ENCODE measurements around the gene HID1. TPM values are rescaled to one million over a fixed set of nuclear protein-coding genes. Genes with fewer than 3 reads are reported as not detected.

The HID1 gene
- total RNA-seq, 4 donors from 2014 or later, result 2.9 to 11.6 (median 6.2) TPM

DNA sequence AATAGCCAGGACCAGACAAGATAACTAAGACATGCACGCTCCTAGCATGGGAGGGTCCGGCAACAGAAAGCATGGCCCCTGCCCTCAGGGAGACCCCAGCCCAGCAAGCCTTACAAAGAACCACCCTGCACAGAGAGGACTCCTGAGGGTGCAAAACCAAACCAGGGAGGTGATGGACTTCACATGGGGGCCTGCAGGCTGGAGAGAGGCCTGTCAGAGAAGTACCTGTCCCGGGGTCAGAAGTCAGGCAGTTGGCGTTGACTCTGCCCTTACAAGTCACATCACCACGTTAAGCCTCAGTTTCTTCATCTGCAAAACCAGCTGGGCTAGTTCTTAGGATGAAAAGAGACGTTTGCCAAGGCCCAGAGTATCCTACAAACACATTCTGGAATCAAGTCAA lies 43.8 kb downstream of the HID1 start:
- no peak for DNase-seq (ENCODE audit: low spot score in 2 of 2)
- TF ChIP-seq, protein P1, sequence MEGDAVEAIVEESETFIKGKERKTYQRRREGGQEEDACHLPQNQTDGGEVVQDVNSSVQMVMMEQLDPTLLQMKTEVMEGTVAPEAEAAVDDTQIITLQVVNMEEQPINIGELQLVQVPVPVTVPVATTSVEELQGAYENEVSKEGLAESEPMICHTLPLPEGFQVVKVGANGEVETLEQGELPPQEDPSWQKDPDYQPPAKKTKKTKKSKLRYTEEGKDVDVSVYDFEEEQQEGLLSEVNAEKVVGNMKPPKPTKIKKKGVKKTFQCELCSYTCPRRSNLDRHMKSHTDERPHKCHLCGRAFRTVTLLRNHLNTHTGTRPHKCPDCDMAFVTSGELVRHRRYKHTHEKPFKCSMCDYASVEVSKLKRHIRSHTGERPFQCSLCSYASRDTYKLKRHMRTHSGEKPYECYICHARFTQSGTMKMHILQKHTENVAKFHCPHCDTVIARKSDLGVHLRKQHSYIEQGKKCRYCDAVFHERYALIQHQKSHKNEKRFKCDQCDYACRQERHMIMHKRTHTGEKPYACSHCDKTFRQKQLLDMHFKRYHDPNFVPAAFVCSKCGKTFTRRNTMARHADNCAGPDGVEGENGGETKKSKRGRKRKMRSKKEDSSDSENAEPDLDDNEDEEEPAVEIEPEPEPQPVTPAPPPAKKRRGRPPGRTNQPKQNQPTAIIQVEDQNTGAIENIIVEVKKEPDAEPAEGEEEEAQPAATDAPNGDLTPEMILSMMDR (IDR thresholded peaks at IDR 0.05), result no peak
- no peak for TF ChIP-seq POLR2A (IDR thresholded peaks at IDR 0.05)
- intact Hi-C loops (cut with DNase I; ENCODE audit: low total_unique reads), result no loop called here
- no peak overlapping the region for H3K4me3 ChIP-seq (ENCODE audit: low read depth, poor library complexity, severe bottlenecking)
- 58 to 64% methylated on average over 6 of the region's 6 CpGs for WGBS, 2 donors

DNA sequence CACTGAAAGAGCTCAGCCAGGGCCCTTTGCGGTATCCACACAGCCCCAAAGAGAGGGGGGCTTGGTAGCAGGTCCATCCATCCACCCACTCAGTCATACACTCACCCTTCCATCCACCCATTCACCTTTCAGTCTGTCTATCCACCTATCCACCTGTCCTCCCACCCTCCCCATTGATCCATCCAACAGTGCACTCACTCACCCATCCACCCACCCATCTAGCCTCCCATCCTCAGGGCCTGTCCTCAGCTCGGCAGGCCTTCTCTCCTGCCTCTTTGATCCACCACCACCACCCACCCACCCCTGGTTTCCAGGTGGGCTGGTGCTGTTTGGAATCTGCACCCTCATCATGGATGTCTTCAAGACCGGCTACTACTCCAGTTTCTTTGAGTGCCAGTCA lies 47.3 kb downstream of the HID1 start:
- WGBS, 2 donors, result 82% methylated on average over 3 of the region's 3 CpGs
- DNase-seq (ENCODE audit: low spot score in 2 of 2), result no peak
- H3K4me3 ChIP-seq (ENCODE audit: low read depth, poor library complexity, severe bottlenecking), result no peak overlapping the region
- intact Hi-C loops (cut with DNase I; ENCODE audit: low total_unique reads), result no loop called here
- TF ChIP-seq POLR2A (IDR thresholded peaks at IDR 0.05), result no peak
- TF ChIP-seq, protein P1 (IDR thresholded peaks at IDR 0.05), result no peak

DNA sequence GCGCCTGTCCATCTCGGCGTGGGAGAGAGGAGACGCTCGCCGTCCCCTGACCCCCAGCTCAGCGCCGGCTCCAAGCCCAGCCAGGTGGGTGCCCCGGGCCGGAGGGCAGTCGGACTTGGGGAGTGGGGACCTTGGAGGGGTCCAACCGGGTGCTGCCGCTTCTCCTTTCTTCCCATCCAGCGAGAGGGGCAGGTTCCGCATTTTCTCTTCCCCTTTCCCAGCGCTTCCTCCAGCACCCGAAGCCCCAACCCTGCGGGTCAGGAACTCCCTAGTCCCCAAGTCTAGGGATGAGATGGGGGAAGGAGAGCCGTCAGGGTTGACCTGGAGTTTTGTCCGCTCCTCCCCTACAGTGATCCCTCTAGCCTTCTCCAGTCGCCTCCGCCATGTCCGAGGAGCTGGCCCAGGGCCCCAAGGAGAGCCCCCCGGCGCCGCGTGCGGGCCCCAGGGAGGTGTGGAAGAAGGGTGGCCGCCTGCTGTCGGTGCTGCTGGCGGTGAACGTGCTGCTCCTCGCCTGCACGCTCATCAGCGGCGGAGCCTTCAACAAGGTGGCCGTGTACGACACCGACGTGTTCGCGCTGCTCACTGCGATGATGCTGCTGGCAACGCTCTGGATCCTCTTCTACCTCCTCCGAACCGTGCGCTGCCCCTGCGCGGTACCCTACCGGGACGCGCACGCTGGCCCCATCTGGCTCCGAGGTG lies 48.2 kb downstream of the HID1 start, which contains the start of gene OTOP2:
TSS of gene OTOP2 (plus strand) at position 24 of the 699 bp plus-strand sequence. CDS start at position 384, 360 bp downstream.
- H3K4me3 ChIP-seq (ENCODE audit: low read depth, poor library complexity, severe bottlenecking), result peak within 1 kb of the TSS; percentile 13
- TF ChIP-seq POLR2A (IDR thresholded peaks at IDR 0.05), result no peak
- TF ChIP-seq, protein P1 (IDR thresholded peaks at IDR 0.05), result no peak
- WGBS, 2 donors, result 3% methylated on average over 47 to 54 of the region's 54 CpGs
- intact Hi-C loops (cut with DNase I; ENCODE audit: low total_unique reads), result no loop called here
- DNase-seq (ENCODE audit: low spot score in 2 of 2), result no peak

DNA sequence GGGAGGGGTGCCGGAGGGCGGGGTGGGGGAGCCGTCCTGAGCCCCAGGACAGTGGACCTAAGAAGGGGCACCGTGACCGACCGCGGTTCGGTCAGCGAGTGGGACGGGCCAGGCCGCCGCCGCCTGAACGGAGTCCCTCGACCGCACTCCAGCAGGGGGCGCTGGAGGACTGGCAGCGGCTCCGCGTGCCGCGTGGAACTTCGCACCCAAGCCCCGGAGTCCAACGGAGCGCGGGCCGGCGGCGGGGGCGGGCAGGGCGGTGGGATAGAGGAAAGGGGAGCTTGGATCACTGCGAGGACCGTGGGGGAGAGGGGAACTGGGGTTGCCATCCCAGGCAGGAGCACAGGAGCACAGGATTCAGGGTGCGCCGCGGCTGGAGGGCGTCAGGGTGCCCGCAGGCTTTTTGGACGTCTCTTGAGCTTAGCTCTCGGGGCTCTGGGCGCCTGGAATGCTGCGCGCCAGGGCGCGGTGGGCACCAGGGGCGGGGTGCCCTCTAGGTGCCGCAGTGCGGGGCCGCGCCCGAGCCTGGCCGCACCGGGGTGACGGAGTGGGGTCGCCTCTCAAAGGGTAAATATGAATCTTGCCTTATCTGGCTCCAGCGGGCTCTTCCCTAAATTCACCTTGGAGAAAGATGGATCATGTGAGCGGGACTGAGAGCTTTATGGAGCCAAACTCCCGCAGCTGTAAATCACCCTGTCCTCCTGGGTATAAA lies 48.9 kb downstream of the HID1 start:
- peak overlapping the region; percentile 13 for H3K4me3 ChIP-seq (ENCODE audit: low read depth, poor library complexity, severe bottlenecking)
- WGBS, 2 donors, result 1 to 3% methylated on average over 18 to 28 of the region's 59 CpGs
- TF ChIP-seq, protein P1 (IDR thresholded peaks at IDR 0.05), result no peak
- no peak for TF ChIP-seq POLR2A (IDR thresholded peaks at IDR 0.05)
- intact Hi-C loops (cut with DNase I; ENCODE audit: low total_unique reads), result loop anchor here (2.0 kb wide), 1 partner anchor 35 kb away; no protein-coding TSS in a partner anchor
- DNase-seq (ENCODE audit: low spot score in 2 of 2), result peak; percentile 38 to 92

DNA sequence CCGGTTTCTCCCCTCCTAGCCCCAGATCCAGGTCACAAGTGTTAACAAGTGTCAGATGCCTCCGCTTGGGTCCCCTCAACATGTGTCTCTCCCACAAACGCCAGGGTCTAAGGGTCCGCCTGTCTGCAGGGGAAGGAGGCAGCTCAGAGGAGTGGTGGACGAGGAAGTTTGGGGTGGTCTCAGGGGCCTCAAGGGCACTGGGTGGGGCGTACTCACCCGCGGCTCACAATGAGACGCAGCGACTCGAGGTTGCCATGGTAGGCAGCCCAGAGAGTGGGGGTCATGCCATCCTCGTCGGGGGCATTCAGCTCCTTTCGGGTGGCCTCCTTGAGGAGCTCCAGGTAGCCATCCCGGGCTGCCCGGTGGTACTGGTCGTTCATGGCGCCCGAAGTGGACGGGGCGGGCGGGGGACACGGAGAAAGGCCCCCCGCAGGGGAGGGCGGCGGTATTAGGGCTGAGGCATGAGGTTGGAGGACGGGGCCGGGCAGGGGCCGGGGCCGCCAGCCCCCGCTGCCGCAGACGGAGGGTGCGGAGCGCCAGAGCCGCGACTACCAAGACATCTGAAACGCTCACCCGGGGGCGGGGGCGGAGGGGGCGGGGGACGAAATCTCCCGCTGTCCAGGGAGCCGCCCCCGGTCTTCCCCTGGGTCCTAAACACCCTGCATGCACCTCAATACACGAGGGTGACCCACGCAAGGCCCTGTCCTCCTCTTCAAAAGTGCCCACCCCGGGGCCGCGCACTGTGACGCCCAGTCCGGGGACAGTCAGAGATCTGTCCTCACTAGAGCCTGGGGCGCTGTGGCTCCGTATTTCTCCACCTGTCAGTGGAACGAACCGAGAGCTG lies 49.6 kb downstream of the HID1 start, which contains the start of gene USH1G:
TSS of gene USH1G (minus strand) at position 562 of the 844 bp plus-strand sequence. CDS start at position 380, 182 bp downstream.
- intact Hi-C loops (cut with DNase I; ENCODE audit: low total_unique reads), result loop anchor here (2.0 kb wide), 1 partner anchor 36 kb away; no protein-coding TSS in a partner anchor

More for the DNA sequence above, 49.6 kb downstream of the HID1 start, which contains the start of gene USH1G:
- WGBS, 2 donors, result 4 to 6% methylated on average over 24 of the region's 57 CpGs
- no peak for DNase-seq (ENCODE audit: low spot score in 2 of 2)
- TF ChIP-seq, protein P1 (IDR thresholded peaks at IDR 0.05), result no peak
- TF ChIP-seq POLR2A (IDR thresholded peaks at IDR 0.05), result no peak
- peak within 1 kb of the TSS; percentile 13 for H3K4me3 ChIP-seq (ENCODE audit: low read depth, poor library complexity, severe bottlenecking)
